Hepatocyte (in vitro differentiated cells): ENCODE results near the gene ADAMTS13. TPM values are rescaled to one million over a fixed set of nuclear protein-coding genes. Genes with fewer than 3 reads are reported as not detected.
A peak's percentile ranks its signal among the peaks of the same experiment; 100 is the strongest.

Experiments used
- DNase-seq: peaks from one replicate; pipeline ENCODE4 v3.0.0-alpha.2; 2016; ENCODE audit warnings: low spot score
- H2AFZ ChIP-seq: fragments of 200-600 bp; sonication (generic); 2 replicates; pipeline ENCODE4 v1.6.0; 2016; ENCODE audit warnings: antibody characterized with exemption, mild to moderate bottlenecking
- H3K27ac ChIP-seq: fragments of 200-600 bp; sonication (generic); 2 replicates; pipeline ENCODE4 v1.5.1; 2016; ENCODE audit warnings: mild to moderate bottlenecking
- H3K27me3 ChIP-seq: fragments of 200-600 bp; sonication (generic); 2 replicates; pipeline ENCODE4 v1.6.1; 2016
- H3K36me3 ChIP-seq: fragments of 200-600 bp; sonication (generic); replicated peaks from 2 replicates; pipeline ENCODE4 v1.5.1; 2016; ENCODE audit warnings: low read depth; ENCODE audit not compliant: insufficient read depth
- H3K4me1 ChIP-seq: fragments of 200-600 bp; sonication (generic); 2 replicates; pipeline ENCODE4 v1.5.1; 2016; ENCODE audit warnings: mild to moderate bottlenecking, moderate library complexity; ENCODE audit not compliant: insufficient read depth
- H3K4me2 ChIP-seq: fragments of 200-600 bp; sonication (generic); 2 replicates; pipeline ENCODE4 v1.6.0; 2016
- H3K4me3 ChIP-seq: fragments of 200-600 bp; sonication (generic); 2 replicates; pipeline ENCODE4 v1.5.1; 2016; ENCODE audit warnings: mild to moderate bottlenecking
- H3K79me2 ChIP-seq: fragments of 200-600 bp; sonication (generic); 2 replicates; pipeline ENCODE4 v1.6.0; 2017; ENCODE audit warnings: mild to moderate bottlenecking
- H3K9me2 ChIP-seq: fragments of 200-600 bp; sonication (generic); replicated peaks from 2 replicates; pipeline ENCODE4 v1.6.0; 2017; ENCODE audit warnings: mild to moderate bottlenecking; ENCODE audit not compliant: insufficient read depth
- H3K9me3 ChIP-seq: fragments of 200-600 bp; sonication (generic); 2 replicates; pipeline ENCODE4 v1.5.1; 2016; ENCODE audit warnings: low read depth, mild to moderate bottlenecking
- H4K20me1 ChIP-seq: fragments of 200-600 bp; sonication (generic); 2 replicates; pipeline ENCODE4 v1.6.0; 2016; ENCODE audit warnings: mild to moderate bottlenecking; ENCODE audit not compliant: insufficient read depth, poor library complexity, severe bottlenecking
- CTCF ChIP-seq: fragments of 200-600 bp; sonication (generic); IDR thresholded peaks from 2 replicates; pipeline ENCODE4 v1.5.1; 2016; ENCODE audit warnings: antibody characterized with exemption, mild to moderate bottlenecking; ENCODE audit not compliant: poor library complexity
- EZH2 ChIP-seq: fragments of 200-600 bp; sonication (generic); IDR thresholded peaks from 2 replicates; pipeline ENCODE4 v1.6.1; 2016; ENCODE audit warnings: antibody characterized with exemption, mild to moderate bottlenecking, borderline replicate concordance
- EZH2phosphoT487 ChIP-seq: fragments of 200-600 bp; sonication (generic); IDR thresholded peaks from one replicate; pipeline ENCODE4 v1.6.1; 2018; ENCODE audit warnings: antibody characterized with exemption, mild to moderate bottlenecking, low read depth, moderate library complexity; ENCODE audit not compliant: unreplicated experiment, severe bottlenecking
- WGBS: methylation state at CpG from one replicate; pipeline ENCODE4 v1.1.6; 2016; ENCODE audit warnings: low lambda C conversion rate; ENCODE audit errors: missing lambda C conversion rate; 5-methylcytosine and 5-hydroxymethylcytosine counted together
- polyA plus RNA-seq: library from polyadenylated mRNA; unstranded; fragments of >200 nt; fragmentation: Nextera tagmentation; extraction: Ambion mirVana; gene quantifications from 2 replicates; pipeline ENCODE4 v1.2.1, GENCODE V29; 2016
- total RNA-seq: library from RNA; depleted of rRNA; stranded (reverse); fragments of >200 nt; gene quantifications from 2 replicates; pipeline ENCODE4 v1.2.3, GENCODE V29; 2014

ADAMTS13 gene
- total RNA-seq (1.5 and 6.8 TPM in 2 replicates), polyA plus RNA-seq (6.5 and 11.4 TPM in 2 replicates)

- Histone ChIP-seq H3K4me2 (no peak within 1 kb of the TSS), H3K27me3 (no peaks in the 10 kb centered on the region), H3K4me1 (peaks cover 5% of the 10 kb centered on the region), H3K27ac (no peak within 1 kb of the TSS), H3K4me3 (no peak within 1 kb of the TSS), H3K79me2 (peaks cover 8% of the 10 kb centered on the region), H4K20me1 (no peaks in the 10 kb centered on the region), H3K9me3 (no peaks in the 10 kb centered on the region), H3K9me2 (no peaks in the 10 kb centered on the region), H2AFZ (no peak within 1 kb of the TSS), H3K36me3 (no peaks in the 10 kb centered on the region)
- peak; percentile 11 for TF ChIP-seq CTCF
- no peak for TF ChIP-seq EZH2
- no peak for DNase-seq
- 72% methylated on average over 23 of the region's 23 CpGs for WGBS
Observed at GRCh38 chr9:133421615-133422542, at the start of gene ADAMTS13. TSS of gene ADAMTS13 (plus strand) at chr9:133422367. CDS start at chr9:133422444, 77 bp downstream.

- Histone ChIP-seq H3K4me2 (peak overlapping the region; percentile 88), H3K27ac (peak overlapping the region; percentile 99), H3K4me3 (peak overlapping the region; percentile 82), H2AFZ (no peak overlapping the region), H3K4me1 (peaks cover 26% of the 10 kb centered on the region), H3K27me3 (no peaks in the 10 kb centered on the region), H3K79me2 (peaks cover 60% of the 10 kb centered on the region), H3K9me2 (no peaks in the 10 kb centered on the region), H4K20me1 (peaks cover 54% of the 10 kb centered on the region), H3K9me3 (no peaks in the 10 kb centered on the region), H3K36me3 (no peaks in the 10 kb centered on the region)
- no peak for TF ChIP-seq EZH2phosphoT487
- no peak for TF ChIP-seq EZH2
- no peak for TF ChIP-seq CTCF
- no peak for DNase-seq
- WGBS: 27% methylated on average over 12 of the region's 12 CpGs
Observed at GRCh38 chr9:133374612-133375115, 47.5 kb upstream of the ADAMTS13 start.

- no peaks in the 10 kb centered on the region for H3K9me2 ChIP-seq
- no peak for TF ChIP-seq EZH2
- peak; percentile 39 for TF ChIP-seq CTCF
- no peaks in the 10 kb centered on the region for H3K36me3 ChIP-seq
- H2AFZ ChIP-seq: peak overlapping the region; percentile 18
- peaks cover 55% of the 10 kb centered on the region for H3K79me2 ChIP-seq
- peak; percentile 82 for DNase-seq
- H3K4me2 ChIP-seq: peak overlapping the region; percentile 88
- H3K27ac ChIP-seq: peak overlapping the region; percentile 99
- peaks cover 49% of the 10 kb centered on the region for H4K20me1 ChIP-seq
- WGBS: 2% methylated on average over 27 of the region's 39 CpGs
- H3K4me1 ChIP-seq: peaks cover 26% of the 10 kb centered on the region
- peak overlapping the region; percentile 82 for H3K4me3 ChIP-seq
- H3K27me3 ChIP-seq: no peaks in the 10 kb centered on the region
- H3K9me3 ChIP-seq: no peaks in the 10 kb centered on the region
Observed at GRCh38 chr9:133375116-133375723, 46.9 kb upstream of the ADAMTS13 start.
